ENCODE measurements around the gene NKX1-1.

DNA sequence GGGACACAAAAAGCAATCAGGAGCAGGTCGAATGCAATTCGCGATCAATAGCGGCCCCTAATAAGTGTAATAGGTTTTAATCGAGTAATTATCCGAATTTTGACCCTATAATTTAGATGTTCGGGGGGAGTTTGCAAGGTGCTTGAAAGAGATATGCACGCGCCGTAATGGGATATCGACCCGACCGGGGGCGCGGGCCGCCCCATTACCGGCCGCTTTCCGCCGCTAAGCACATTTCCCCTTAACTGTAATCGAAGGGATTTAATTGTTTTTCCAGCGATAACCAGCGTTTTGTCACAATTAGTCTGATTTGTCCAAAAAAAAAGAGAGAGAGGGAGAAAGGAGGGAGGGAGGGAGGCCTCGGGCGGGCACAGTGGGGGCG is 997 bp downstream of the NKX1-1 start:
- TF ChIP-seq CTCF (IDR thresholded peaks at IDR 0.05; ENCODE audit: insufficient read depth, low read length, poor library complexity, severe bottlenecking) (no peak), EZH2phosphoT487 (conservative IDR thresholded peaks at IDR 0.05; ENCODE audit: low read length) (no peak)
